ENCODE measurements around the gene MRPS16.
A peak's percentile ranks its signal among the peaks of the same experiment; 100 is the strongest.
"Not testable (repeated sequence)": the region's sequence is repeated elsewhere in the genome, so short reads cannot be mapped to it uniquely, and the experiment has no call there.

MRPS16 gene

DNA sequence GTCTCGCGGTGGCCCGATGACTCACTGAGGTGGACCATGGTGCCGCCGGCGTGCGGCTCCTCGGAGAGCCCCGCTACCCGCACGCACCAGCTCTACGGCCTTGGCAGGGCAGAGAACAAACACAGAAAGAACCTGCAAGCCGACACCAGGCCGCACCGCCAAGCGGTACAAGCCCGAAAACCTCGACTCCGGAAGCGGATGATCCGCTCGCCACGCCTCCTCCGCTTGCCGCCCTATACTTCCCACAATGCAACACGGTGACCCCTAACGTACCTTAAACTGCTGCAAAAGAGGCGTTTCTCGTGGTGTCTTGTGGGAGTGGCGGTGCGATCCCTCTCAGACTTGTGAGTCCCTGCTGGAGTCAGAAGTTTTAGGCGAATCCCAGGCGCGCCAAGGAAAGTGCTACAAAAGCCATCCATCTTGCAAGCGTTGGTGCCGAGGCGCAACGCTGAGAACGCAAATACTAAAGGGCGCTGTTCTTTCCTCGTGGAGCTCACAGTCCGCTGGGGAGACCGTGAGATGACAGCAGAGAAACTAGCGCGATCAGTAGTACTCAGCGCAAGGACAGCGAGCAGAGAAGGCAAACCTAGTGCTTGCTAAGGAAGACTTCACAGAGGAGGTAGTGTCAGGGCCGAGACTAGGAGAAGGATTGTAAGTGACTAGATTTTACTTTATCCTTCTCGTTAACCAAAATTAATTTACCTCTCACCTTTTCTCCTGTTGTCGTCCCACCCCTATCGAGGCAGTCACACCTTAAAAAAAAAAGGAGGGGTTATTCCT is at the start of gene MRPS16:
MRPS16 (minus strand) TSS at position 200 of the 780 bp plus-strand sequence; CDS start at position 38, 162 bp downstream.
- DNase-seq, result peak; percentile 98
- in situ Hi-C loops (cut with HindIII; ENCODE audit: low pct_ligation_motif_present, low pct_unique_long_range_greater_than_20kb, low sequenced_read_pairs), result no loop called here

DNA sequence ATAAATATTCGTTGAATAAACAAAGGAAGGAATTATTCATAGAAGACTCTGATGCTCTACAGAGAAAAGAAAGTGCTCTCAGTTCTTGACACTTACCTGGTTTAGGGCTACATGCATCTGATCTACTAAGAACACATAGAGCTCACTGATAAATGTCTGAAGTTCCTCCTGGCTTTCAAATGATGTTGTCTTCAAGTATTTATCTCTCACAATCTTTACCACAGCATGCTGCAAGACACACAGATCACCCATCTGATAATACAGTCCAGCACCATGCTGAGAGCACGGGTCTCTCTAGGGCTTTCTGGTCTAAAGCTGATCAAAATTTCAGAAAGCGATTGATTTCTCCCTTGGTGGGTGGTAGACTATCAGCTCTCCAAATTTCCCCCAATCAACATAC is 44.5 kb upstream of the MRPS16 start:
- in situ Hi-C loops (cut with HindIII; ENCODE audit: low pct_ligation_motif_present, low pct_unique_long_range_greater_than_20kb, low sequenced_read_pairs), result no loop called here
- no peak for DNase-seq

DNA sequence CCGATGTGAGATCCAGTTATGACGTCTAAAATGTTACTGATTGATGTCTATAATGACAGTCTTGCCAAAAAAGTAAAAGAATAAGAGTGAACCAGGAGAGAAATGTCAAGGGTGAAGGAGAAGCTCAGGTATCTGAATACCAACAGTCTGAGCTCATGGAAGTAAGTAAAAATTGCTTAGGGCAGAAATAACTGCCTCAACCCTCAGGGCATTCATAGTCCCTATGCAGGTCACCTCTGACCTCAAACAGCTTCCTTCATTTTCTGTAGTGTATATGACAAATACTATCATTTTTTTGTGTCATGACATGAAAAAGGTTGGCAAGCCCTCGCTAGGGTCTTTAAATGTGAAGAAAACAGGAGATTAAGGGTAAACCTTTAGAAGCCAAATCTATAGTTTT is 41.0 kb upstream of the MRPS16 start:
- no peak for DNase-seq
- in situ Hi-C loops (cut with HindIII; ENCODE audit: low pct_ligation_motif_present, low pct_unique_long_range_greater_than_20kb, low sequenced_read_pairs), result no loop called here

DNA sequence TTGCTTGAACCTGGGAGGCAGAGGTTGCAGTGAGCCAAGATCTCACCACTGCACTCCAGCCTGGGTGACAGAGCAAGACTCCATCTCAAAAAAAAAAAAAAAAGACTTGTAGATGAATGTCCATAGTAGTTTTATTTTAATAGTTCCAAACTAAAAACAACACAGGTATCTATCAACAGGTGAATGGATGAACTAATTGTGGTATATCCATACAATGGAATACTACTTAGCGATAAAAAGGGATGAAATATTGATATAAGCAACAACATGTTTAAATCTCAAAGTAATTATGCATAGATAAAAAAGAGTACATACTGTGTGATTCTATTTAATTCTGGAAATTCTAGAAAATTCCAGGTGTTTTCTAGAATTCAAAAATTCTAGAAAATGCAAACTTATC is 37.5 kb upstream of the MRPS16 start:
- DNase-seq, result no peak
- in situ Hi-C loops (cut with HindIII; ENCODE audit: low pct_ligation_motif_present, low pct_unique_long_range_greater_than_20kb, low sequenced_read_pairs), result no loop called here

DNA sequence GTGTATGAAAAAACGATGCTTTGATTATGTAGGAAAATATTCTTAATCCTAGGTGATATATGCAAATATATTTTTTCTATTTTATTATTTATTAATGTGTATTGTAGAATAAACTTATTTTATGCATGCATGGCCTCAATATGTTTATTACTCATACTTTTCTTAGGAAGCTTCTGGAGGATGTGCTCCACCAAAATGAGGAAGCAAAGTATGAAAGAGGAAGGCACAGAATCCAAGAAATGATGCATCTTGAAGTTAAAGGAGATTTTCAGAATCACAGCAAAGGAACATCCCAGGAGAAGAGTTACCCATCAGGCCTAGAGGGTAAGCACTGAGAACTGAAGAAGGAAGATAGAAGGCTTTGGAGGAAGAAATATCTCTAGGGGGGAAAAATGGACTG is 35.0 kb upstream of the MRPS16 start:
- DNase-seq, result no peak
- in situ Hi-C loops (cut with HindIII; ENCODE audit: low pct_ligation_motif_present, low pct_unique_long_range_greater_than_20kb, low sequenced_read_pairs), result no loop called here

DNA sequence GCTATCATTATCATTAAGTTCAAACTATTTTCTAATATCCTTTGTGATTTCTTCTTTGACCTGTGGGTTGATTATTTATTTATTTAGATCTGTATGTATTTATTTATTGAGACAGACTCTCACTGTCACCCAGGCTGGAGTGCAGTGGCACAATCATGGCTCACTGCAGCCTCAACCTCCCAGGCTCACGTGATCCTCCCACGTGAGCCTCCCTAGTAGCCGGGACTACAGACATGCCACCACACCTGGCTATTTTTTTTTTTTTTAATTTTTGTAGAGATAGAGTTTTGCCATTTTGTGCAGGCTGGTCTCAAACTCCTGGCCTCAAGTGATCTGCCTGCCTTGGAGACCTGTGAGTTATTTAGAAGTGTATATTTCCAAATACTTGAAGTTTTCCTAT is 28.7 kb upstream of the MRPS16 start:
- in situ Hi-C loops (cut with HindIII; ENCODE audit: low pct_ligation_motif_present, low pct_unique_long_range_greater_than_20kb, low sequenced_read_pairs), result no loop called here
- no peak for DNase-seq

DNA sequence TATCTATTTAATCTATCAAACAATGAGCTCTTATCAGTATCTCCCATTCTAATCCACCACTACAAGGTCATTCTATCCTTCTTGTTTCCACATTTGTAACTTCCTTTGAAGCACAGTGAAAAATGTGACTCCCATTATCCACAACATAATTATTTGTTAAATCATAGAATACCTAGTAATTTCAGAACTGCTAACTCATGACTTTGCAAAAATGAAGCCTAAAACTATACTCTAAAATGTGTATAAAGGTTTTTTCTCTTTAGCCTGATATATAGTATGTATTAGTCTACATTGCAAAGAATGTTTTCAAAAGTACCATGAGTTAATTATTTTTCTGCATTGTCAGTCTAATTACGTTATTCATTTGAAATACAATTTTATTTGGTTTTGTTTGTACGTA is 12.0 kb upstream of the MRPS16 start:
- DNase-seq, result no peak
- in situ Hi-C loops (cut with HindIII; ENCODE audit: low pct_ligation_motif_present, low pct_unique_long_range_greater_than_20kb, low sequenced_read_pairs), result no loop called here

DNA sequence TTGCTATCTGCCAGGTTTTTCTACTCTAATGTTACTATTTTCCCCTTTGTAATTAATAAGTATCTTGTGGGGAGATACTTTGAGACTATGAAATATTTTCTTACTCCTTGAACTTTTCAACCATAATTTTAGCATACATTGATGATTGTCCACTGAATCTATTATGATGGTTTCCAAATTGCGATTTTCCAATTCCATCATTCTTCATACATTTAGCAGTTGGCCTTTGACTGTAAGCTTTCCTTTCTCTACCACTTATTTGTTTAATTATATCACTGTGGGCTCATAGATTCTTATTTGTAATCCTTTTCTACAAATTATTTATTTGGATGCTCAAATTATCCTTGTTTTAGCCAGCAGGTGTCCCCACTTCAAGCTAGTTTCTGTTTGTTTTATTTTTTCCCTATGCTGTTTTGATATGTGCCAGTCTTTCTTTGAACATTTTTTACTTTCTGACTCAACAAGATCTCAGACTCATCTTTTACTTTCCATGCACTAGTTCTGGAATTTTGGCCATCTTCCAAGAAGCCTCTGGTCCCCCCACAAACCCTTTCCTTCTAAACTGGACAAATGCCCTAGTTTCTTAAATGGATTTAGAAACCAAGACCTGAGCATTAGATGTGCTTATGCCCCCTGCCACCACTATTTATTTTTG is 11.4 kb upstream of the MRPS16 start:
- in situ Hi-C loops (cut with HindIII; ENCODE audit: low pct_ligation_motif_present, low pct_unique_long_range_greater_than_20kb, low sequenced_read_pairs), result no loop called here
- peak; percentile 63 for DNase-seq

DNA sequence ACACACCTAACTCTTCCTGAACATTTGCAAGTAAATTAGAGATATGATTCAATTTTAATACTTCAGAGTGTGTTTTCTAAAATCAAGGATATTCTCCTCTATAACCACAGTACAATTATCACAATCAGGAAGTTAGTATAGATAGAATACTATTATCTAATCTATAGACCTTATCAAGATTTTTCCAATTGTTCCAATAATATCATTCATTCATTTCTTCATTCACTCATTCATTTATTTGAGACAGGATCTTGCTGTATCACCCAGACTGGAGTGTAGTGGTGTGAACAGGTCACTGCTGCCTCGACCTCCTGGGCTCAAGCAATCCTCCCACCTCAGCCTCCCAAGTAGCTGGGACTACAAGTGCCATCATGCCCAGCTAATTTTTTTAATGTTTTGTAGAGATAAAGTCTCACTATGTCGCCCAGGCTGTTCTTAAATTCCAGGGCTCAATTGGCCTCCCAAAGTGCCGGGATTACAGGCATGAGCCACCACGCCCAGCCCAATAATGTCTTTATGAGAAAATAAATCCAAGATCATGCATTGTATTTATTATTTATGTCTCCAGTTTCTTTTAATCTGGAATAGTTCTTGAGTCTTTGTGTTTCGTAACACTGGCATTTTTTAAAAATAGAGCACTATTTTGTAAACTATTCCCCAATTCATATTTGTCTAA is 10.6 kb upstream of the MRPS16 start:
- no peak for DNase-seq
- in situ Hi-C loops (cut with HindIII; ENCODE audit: low pct_ligation_motif_present, low pct_unique_long_range_greater_than_20kb, low sequenced_read_pairs), result no loop called here

DNA sequence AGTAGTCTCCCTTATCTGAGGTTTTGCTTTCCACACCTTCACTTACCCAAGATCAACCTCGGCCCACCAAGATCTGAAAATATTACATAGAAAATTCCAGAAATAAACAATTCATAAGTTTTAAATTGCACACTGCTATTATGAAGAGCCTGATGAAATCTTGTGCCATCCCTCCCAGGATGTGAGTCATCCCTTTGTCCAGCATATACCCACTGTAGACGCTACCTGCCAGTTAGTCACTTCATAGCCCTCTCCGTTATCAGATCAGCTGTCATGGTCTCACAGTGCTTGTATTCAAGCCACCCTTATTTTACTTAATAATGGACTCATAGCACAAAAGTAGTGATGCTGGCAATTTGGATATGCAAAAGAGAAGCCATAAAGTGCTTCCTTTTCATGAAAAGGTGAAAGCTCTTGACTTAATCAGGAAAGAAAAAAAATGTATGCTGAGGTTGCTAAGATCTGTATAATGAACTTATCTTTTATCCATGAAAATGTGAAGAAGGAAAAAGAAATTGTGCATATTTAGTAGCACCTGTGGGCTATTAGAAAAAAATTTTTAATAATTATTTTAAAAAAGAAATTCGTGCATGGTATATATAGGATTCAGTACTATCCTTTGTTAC is 9.8 kb upstream of the MRPS16 start:
- peak; percentile 95 for DNase-seq
- in situ Hi-C loops (cut with HindIII; ENCODE audit: low pct_ligation_motif_present, low pct_unique_long_range_greater_than_20kb, low sequenced_read_pairs), result no loop called here

DNA sequence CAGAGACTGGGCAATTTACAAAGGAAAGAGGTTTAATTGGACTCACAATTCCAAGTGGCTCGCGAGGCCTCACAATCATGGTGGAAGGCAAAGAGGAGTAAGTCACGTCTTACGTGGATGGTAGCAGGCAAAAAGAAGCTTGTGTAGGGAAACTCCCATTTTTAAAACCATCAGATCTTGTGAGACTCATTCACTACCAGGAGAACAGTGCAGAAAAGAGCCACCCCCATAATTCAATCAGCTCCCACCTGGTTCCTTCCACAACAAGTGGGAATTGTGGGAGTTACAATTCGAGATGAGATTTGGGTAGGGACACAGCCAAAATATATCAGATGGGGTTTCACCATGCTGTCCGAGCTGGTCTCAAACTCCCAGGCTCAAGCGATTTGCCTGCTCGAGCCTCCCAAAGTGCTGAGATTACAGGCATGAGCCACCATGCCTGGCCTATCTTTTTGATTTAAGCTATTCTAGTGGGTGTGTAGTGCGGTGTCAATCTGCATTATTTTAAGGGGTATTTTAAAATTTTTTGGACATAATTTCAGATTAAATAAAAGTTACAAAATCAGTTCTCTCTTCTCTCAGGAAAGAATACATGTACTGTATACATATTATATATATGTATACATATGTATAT is 9.0 kb upstream of the MRPS16 start:
- no peak for DNase-seq
- in situ Hi-C loops (cut with HindIII; ENCODE audit: low pct_ligation_motif_present, low pct_unique_long_range_greater_than_20kb, low sequenced_read_pairs), result no loop called here

DNA sequence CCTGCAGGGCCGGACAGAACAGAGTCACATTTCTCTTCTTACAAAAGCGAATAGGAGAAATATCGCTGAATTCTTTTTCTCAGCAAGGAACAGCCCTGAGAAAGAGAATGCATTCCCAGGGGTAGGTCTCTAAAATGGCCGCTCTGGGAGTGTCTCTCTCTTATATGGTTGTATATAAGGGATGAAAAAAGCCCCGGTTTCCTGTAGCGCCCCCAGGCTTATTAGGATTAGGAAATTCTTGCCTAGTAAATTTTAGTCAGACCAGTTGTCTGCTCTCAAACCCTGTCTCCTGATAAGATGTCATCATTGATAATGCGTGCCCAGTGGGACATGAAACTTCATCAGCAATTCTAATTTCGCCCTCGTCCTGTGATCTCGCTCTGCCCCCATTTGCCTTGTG is 6.2 kb upstream of the MRPS16 start:
- DNase-seq, result not testable (repeated sequence)

DNA sequence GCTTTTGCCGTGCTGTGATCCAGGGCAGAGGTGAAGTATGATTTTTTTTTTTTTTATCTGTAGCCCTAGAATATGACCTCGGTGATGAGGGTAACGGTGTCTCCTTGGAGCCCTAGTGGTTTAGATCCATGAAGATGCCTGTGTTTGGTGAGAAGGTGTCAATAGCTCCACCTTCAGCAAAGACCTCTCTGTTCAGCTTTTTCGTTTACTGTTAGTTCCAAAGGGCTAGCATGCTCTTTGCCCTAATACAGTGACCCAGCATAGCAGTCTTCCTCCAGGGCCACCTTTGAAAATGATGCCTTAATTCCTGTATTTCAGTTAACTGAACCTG is 746 bp upstream of the MRPS16 start:
- peak; percentile 40 for DNase-seq
- in situ Hi-C loops (cut with HindIII; ENCODE audit: low pct_ligation_motif_present, low pct_unique_long_range_greater_than_20kb, low sequenced_read_pairs), result no loop called here

More for the DNA sequence above, 6.2 kb upstream of the MRPS16 start:
- in situ Hi-C loops (cut with HindIII; ENCODE audit: low pct_ligation_motif_present, low pct_unique_long_range_greater_than_20kb, low sequenced_read_pairs), result not testable (repeated sequence)

DNA sequence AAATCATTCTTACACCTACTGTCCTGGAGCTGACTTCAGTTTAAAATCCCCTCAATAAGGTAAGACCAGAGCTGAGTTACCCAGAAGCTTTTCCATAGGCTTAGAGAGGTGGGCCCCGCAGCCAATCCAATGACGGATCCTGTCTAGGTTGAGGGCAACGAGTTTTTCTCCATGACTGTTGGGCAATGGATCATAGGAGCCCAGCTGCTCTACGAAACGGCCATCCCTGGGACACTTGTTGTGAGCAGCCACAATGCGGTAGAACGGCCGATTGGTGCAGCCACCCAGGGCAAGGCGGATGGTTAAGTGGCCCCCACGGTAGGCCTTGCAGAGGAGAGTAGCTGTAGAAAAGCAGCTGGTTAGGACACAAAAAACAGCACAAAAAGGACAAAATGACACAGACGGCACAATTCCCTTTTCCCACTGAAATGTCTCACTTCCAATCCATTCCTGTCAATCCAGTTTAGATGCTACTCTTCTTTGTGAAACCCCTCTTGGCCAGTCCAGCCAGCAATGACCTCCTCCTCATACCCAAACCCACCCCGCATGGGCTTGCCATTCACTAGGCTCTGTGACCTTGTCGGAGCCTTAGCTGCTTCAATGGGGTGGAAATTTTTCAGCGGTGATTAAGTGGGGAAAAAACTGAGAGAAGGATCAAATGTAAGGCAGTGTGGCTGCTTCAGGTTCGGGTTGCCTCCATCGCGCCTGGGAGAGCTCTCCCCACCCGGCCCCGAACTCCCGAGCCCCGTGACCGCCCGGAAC is 580 bp downstream of the MRPS16 start:
- peak; percentile 82 for DNase-seq
- in situ Hi-C loops (cut with HindIII; ENCODE audit: low pct_ligation_motif_present, low pct_unique_long_range_greater_than_20kb, low sequenced_read_pairs), result no loop called here

DNA sequence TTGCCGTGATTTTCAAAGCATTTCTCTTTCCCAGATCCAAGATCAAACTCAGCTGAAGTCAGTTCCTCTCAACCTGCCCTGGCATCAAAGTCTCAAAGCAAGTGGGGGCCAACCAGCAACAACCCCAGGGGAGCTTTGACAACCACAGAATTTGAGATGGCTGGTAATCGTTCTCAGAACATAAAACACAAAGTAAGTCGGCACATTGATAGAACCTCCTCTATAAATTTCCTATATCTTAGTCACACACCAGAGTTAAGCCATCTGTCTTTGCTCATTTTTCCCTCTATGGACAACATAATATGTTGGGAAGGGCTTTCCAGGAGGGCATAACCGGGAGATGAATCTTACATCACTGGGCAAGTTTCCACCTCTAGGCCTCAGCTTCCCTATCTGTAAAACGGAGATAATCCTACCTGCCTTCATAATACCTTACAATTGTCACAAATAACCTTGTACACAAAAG is 4.2 kb downstream of the MRPS16 start:
- in situ Hi-C loops (cut with HindIII; ENCODE audit: low pct_ligation_motif_present, low pct_unique_long_range_greater_than_20kb, low sequenced_read_pairs), result no loop called here

DNA sequence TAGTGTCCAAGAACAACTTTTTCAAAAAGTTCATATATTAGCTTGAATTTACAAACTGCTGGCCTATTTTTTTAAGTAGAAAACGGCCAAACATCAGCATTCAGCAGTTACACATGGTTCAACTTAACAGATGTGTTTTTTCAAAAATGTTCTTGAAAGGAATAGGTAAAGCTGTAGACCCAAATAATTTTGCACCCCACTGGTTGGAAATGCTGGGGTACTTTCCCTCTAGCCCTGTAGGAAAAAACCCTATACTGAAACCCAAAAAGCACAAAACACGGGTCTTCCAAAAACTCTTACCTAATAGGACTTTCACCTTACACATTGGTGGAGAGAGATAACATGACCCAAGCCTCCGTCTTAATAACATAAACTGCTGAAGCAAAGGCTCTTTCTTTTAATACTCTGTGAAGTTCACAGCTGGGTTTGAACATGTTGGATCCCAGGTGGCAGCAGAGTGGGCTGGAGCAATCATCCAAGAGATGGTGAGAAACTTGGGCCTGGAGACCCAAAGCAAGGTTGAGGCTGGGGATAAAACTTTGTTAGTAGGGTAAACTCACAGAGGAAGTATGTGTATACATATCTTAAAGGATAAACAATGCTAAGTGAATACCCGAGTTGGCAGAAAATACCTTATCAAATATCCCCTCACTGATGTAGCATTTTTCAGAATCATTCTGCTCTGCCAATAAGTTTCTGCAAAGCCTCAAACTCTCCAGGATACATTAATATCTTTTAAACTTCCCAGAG is 4.8 kb downstream of the MRPS16 start:
- DNase-seq, result no peak
- in situ Hi-C loops (cut with HindIII; ENCODE audit: low pct_ligation_motif_present, low pct_unique_long_range_greater_than_20kb, low sequenced_read_pairs), result no loop called here

More for the DNA sequence above, 4.2 kb downstream of the MRPS16 start:
- no peak for DNase-seq

DNA sequence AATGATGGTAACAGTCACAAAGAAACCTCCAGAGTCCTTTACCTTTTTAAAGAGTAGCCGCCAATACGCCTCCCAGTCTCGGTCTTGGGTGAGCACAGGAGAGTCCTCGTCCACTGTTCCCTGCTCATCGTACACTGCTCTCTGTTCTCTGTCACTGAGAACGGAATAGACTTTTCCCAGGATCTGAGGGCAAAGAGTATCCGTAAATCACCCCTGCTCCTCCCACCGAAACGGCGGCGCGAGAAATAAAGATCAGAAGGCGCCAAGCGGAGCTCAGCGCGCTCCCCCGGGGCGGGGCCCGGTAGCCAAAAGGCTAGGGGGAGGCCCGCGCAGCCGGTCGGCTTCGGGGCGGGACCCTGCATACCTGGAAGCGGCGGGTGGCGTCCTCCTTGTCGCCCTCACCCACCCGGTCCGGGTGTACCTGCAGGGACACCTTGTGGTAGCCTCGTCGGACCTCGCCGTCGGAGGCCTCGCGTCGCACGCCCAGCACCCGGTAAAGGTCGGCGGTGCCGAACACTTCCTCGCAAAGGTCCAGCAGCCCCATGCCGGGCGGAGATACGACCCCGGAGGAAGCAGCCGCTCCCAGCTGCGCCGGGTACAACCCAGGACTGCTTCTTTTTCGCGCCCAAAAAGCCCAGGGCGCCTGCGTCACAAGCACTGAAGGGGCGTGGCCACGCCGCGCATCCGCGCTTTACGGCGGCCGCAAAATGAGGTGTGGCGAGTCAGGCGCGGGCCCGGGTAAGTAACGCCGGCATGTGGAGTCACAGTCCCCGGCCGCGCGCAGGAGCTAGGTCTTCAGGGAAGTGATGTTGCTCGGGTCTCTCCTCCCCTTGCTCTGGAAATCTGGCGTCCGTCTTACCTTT is 5.6 kb downstream of the MRPS16 start, which contains the start of gene DNAJC9:
DNAJC9 (minus strand) TSS at position 610 of the 863 bp plus-strand sequence; CDS start at position 544, 66 bp downstream.
- DNase-seq, result peak; percentile 95
- in situ Hi-C loops (cut with HindIII; ENCODE audit: low pct_ligation_motif_present, low pct_unique_long_range_greater_than_20kb, low sequenced_read_pairs), result no loop called here

Measured in ACHN (cell line).